ENCODE measurements around the gene CHTF18. TPM values are rescaled to one million over a fixed set of nuclear protein-coding genes. Genes with fewer than 3 reads are reported as not detected.

CHTF18 gene
- total RNA-seq, 1 donor from 2014 or later, result 4.9 TPM

- Histone ChIP-seq H3K4me3 (no peak overlapping the region), H3K27me3 (no peaks in the 10 kb centered on the region), H3K4me1 (no peaks in the 10 kb centered on the region), H3K9me3 (no peaks in the 10 kb centered on the region), H3K27ac (no peak overlapping the region), H3K36me3 (no peaks in the 10 kb centered on the region)
- intact Hi-C loops (cut with DNase I), result no loop called here
- TF ChIP-seq CTCF (IDR thresholded peaks at IDR 0.05) (no peak), POLR2AphosphoS5 (IDR thresholded peaks at IDR 0.05; ENCODE audit: insufficient read depth in 1 of 2, low read depth in 1 of 2) (no peak), POLR2A (IDR thresholded peaks at IDR 0.05) (no peak)
- no peak for DNase-seq (ENCODE audit: extremely low spot score in 2 of 2)
Observed at GRCh38 chr16:769184-769784, 19.1 kb upstream of the CHTF18 start.

- no peak overlapping the region for H3K4me3 ChIP-seq
- no peaks in the 10 kb centered on the region for H3K36me3 ChIP-seq
- intact Hi-C loops (cut with DNase I), result no loop called here
- no peaks in the 10 kb centered on the region for H3K4me1 ChIP-seq
- no peaks in the 10 kb centered on the region for H3K27me3 ChIP-seq
- DNase-seq (ENCODE audit: extremely low spot score in 2 of 2), result no peak
- H3K9me3 ChIP-seq, result no peaks in the 10 kb centered on the region
- no peak overlapping the region for H3K27ac ChIP-seq
- TF ChIP-seq CTCF (IDR thresholded peaks at IDR 0.05), result no peak
- no peak for TF ChIP-seq POLR2AphosphoS5 (IDR thresholded peaks at IDR 0.05; ENCODE audit: insufficient read depth in 1 of 2, low read depth in 1 of 2)
Observed at GRCh38 chr16:769934-770333, 18.5 kb upstream of the CHTF18 start.

DNA sequence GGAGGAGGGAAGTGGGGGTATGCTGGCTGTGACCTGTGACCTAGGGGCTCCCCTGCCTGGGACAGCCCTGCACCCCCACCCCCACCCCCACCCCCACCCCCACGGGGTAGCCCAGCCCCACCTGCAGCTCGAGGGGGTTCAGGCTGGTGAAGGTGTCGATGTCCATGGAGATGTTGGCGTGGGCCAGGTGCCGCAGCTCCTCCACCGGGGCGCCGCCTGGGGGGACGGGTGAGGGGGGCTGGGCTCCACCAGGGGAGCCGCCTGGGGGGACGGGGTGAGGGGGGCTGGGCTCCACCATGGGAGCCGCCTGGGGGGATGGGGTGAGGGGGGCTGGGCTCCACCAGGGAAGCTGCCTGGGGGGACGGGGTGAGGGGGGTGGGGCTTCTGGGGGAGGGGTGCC lies 18.0 kb upstream of the CHTF18 start:
- Histone ChIP-seq H3K27me3 (no peaks in the 10 kb centered on the region), H3K27ac (no peak overlapping the region), H3K9me3 (no peaks in the 10 kb centered on the region), H3K4me3 (no peak overlapping the region), H3K36me3 (no peaks in the 10 kb centered on the region), H3K4me1 (no peaks in the 10 kb centered on the region)
- TF ChIP-seq POLR2AphosphoS5 (IDR thresholded peaks at IDR 0.05; ENCODE audit: insufficient read depth in 1 of 2, low read depth in 1 of 2) (no peak), CTCF (IDR thresholded peaks at IDR 0.05) (no peak), POLR2A (IDR thresholded peaks at IDR 0.05) (no peak)
- intact Hi-C loops (cut with DNase I), result no loop called here
- DNase-seq (ENCODE audit: extremely low spot score in 2 of 2), result no peak

GRCh38 chr16:772959-773358 lies 15.5 kb upstream of the CHTF18 start:
- no peaks in the 10 kb centered on the region for H3K9me3 ChIP-seq
- no peaks in the 10 kb centered on the region for H3K36me3 ChIP-seq
- TF ChIP-seq CTCF (IDR thresholded peaks at IDR 0.05) (no peak), POLR2A (IDR thresholded peaks at IDR 0.05) (no peak), POLR2AphosphoS5 (IDR thresholded peaks at IDR 0.05; ENCODE audit: insufficient read depth in 1 of 2, low read depth in 1 of 2) (no peak)
- intact Hi-C loops (cut with DNase I), result loop anchor here (1.0 kb wide), 1 partner anchor 317 kb away; no protein-coding TSS in a partner anchor
- H3K27ac ChIP-seq, result no peak overlapping the region
- no peak overlapping the region for H3K4me3 ChIP-seq
- no peaks in the 10 kb centered on the region for H3K4me1 ChIP-seq
- no peak for DNase-seq (ENCODE audit: extremely low spot score in 2 of 2)
- no peaks in the 10 kb centered on the region for H3K27me3 ChIP-seq

DNA sequence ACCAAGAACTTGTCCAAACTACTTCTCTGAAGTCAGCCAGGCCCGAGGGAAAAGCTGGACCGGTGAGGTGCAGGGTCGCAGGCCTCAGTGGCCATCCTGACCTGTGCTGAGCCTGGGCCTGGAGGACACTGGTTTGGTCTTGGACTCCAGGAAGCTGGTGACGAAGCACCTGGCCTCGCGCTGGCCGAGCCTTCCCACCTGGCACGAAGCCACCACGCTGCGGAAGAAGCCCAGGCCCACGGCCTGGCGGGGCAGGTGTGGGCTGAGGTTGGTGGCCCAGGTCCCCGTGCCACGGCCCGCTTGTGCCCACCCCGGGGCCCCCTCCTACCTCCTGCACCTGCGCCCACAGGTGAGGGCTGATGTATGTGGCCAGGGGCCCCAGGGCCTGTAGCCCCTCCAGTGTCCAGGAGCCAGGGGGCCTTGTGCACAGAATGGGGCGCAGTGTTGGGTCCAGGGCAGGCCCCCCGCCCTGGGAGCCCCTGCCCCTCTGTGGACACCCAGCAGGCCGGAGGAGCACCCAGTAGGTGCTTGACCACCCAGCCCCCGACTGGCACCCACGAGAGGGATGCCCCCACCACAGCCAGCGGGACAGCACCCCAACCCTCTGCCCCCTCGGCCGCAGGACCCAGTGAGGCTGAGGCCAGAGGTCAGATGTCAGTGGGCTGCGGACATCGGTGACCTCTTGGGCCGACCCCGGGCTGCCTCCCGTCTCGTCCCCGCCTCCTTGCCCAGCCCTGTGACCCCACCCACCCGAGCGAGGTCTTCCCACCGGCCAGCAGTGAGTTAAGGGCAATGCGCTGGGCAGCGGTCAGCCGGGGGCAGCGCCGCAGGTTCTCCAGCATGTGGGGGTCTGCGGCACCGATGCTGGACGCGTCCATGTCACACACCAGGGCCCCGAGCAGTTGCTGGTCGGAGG lies 14.1 kb upstream of the CHTF18 start:
- no peaks in the 10 kb centered on the region for H3K27me3 ChIP-seq
- no peak for DNase-seq (ENCODE audit: extremely low spot score in 2 of 2)
- no peak for TF ChIP-seq POLR2A (IDR thresholded peaks at IDR 0.05)
- TF ChIP-seq POLR2AphosphoS5 (IDR thresholded peaks at IDR 0.05; ENCODE audit: insufficient read depth in 1 of 2, low read depth in 1 of 2), result no peak
- TF ChIP-seq CTCF (IDR thresholded peaks at IDR 0.05), result no peak

More for the DNA sequence above, 14.1 kb upstream of the CHTF18 start:
- Histone ChIP-seq H3K27ac (no peak overlapping the region), H3K9me3 (no peaks in the 10 kb centered on the region), H3K4me3 (no peak overlapping the region), H3K4me1 (no peaks in the 10 kb centered on the region), H3K36me3 (no peaks in the 10 kb centered on the region)
- intact Hi-C loops (cut with DNase I), result no loop called here

Data from vagina (tissue), 2 donors.